Measurements from ENCODE around the gene NOTCH1. TPM values are rescaled to one million over a fixed set of nuclear protein-coding genes. Genes with fewer than 3 reads are reported as not detected.

The NOTCH1 gene
- total RNA-seq, 2 donors from 2014 or later: 49.3 to 99.4 TPM

DNA sequence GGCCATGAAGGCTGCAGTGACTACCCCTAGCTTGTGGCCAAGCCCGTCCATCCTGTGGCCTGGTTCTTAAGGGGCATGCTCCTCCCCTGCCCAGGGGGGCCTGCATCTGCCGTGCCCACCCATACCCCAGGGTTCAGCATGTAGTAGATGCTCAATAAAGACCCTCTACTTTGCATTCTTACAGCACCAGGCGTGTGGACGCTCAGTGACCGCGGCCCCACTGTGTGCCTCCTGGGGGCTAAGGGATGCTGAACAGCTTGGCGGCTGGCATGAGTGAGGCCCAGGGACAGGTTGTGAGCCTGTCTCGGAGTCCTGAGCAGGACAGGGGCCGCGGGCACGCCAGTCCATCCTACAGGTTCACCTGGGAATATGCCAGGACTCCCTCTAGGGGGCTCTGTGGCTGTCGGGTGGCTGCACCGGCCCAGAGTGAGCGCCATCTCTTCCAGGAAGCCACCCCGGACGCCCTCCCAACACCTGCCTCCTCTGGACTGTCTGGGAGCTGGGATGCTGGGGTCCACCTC, 9.1 kb downstream of the NOTCH1 start:
- no peak overlapping the region for H3K27ac ChIP-seq
- no peaks in the 10 kb centered on the region for H3K36me3 ChIP-seq
- no peak overlapping the region for H3K4me3 ChIP-seq
- H3K9ac ChIP-seq (ENCODE audit: low read depth in 2 of 2, low read length in 2 of 2): peak overlapping the region; percentile 19 to 20
- TF ChIP-seq, protein P1, sequence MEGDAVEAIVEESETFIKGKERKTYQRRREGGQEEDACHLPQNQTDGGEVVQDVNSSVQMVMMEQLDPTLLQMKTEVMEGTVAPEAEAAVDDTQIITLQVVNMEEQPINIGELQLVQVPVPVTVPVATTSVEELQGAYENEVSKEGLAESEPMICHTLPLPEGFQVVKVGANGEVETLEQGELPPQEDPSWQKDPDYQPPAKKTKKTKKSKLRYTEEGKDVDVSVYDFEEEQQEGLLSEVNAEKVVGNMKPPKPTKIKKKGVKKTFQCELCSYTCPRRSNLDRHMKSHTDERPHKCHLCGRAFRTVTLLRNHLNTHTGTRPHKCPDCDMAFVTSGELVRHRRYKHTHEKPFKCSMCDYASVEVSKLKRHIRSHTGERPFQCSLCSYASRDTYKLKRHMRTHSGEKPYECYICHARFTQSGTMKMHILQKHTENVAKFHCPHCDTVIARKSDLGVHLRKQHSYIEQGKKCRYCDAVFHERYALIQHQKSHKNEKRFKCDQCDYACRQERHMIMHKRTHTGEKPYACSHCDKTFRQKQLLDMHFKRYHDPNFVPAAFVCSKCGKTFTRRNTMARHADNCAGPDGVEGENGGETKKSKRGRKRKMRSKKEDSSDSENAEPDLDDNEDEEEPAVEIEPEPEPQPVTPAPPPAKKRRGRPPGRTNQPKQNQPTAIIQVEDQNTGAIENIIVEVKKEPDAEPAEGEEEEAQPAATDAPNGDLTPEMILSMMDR (IDR thresholded peaks at IDR 0.05): no peak
- H3K27me3 ChIP-seq: no peaks in the 10 kb centered on the region
- H3K4me1 ChIP-seq: peaks cover 59% of the 10 kb centered on the region
- no peaks in the 10 kb centered on the region for H3K9me3 ChIP-seq
- intact Hi-C loops (cut with DNase I): no loop called here
- no peak for DNase-seq

DNA sequence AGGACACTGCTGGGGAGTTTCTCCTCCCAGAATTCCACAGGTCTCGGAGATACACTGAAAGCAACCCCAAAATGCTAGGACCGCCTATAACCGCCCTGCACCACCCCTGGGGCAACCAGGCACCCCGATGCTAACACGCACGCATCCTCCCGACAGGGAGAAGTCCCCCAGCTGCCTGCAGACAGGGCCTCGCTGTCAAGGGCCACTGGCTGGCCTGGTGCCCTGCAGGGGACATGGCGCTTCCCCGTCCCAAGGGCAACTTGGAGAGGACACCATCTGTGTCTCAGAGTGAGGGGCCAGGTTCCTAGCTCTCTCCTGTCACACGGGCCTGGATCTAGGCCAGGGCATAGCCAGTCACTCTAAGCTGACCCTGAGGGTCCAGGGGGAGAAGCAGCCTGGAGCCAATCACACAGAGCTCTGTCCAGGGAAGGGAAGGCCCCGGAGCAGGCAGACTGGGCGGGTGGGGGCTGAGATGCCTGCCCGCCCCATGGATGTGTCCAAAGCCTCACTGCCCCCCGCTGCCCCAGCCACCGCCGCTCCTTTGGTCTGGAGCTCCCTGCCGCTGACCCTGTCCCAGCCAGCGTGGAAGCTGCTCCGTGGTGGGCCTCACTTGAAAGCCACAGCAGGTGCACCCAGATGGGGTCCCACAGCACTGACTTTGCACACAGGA, 9.7 kb downstream of the NOTCH1 start:
- intact Hi-C loops (cut with DNase I): no loop called here
- peak overlapping the region; percentile 19 to 20 for H3K9ac ChIP-seq (ENCODE audit: low read depth in 2 of 2, low read length in 2 of 2)
- H3K27ac ChIP-seq: no peak overlapping the region
- TF ChIP-seq, protein P1 (IDR thresholded peaks at IDR 0.05): no peak
- H3K36me3 ChIP-seq: no peaks in the 10 kb centered on the region
- no peak for DNase-seq
- peaks cover 60% of the 10 kb centered on the region for H3K4me1 ChIP-seq
- H3K4me3 ChIP-seq: no peak overlapping the region
- H3K27me3 ChIP-seq: no peaks in the 10 kb centered on the region
- no peaks in the 10 kb centered on the region for H3K9me3 ChIP-seq

DNA sequence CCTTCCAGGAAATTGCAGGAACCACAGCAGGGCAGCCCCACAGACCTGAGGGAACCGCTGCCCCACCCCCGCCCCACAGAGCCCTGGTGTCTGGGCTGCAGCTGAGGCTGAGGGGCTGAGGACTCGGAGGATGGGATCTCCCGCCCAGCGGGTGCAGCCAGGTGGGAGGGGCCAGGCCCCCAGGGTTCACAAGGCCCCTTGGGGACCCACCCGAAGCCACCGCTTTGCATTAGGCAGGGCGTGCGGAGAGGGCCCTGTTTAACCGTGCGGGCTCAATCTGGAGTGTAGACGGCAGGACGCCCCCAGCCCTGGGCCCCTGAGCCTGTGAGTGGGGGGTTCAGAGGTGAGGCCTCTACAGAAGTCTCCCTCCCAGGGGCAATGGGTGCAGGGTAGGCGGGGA, 10.8 kb downstream of the NOTCH1 start:
- Histone ChIP-seq H3K9ac (ENCODE audit: low read depth in 2 of 2, low read length in 2 of 2) (no peak overlapping the region), H3K27ac (no peak overlapping the region), H3K4me1 (peaks cover 68% of the 10 kb centered on the region), H3K9me3 (no peaks in the 10 kb centered on the region), H3K27me3 (no peaks in the 10 kb centered on the region), H3K4me3 (no peak overlapping the region), H3K36me3 (no peaks in the 10 kb centered on the region)
- TF ChIP-seq, protein P1 (IDR thresholded peaks at IDR 0.05): no peak
- intact Hi-C loops (cut with DNase I): no loop called here
- no peak for DNase-seq

DNA sequence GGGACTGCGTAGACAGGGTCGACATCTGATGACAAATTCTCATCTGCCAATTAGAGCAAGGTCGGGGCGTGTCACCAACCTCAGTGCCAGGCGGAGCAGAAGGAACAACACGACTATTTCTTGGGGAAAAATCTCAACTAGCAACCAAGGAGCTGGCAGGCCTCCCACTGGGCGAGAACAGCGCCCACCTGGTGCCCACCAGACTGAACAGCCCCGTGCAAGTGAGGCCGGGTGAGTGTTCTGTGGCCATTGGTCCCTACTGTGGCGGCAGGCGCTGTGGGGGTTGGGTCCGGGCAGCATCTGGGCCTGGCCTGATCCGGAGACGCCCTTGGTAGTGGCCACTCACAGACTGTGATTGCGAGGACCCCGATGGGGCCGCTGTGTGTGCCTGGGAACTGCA, 11.5 kb downstream of the NOTCH1 start:
- intact Hi-C loops (cut with DNase I): no loop called here
- Histone ChIP-seq H3K36me3 (no peaks in the 10 kb centered on the region), H3K4me3 (no peak overlapping the region), H3K9me3 (no peaks in the 10 kb centered on the region), H3K27me3 (no peaks in the 10 kb centered on the region), H3K9ac (ENCODE audit: low read depth in 2 of 2, low read length in 2 of 2) (peak overlapping the region; percentile 44 to 81), H3K27ac (peak overlapping the region; percentile 65), H3K4me1 (peaks cover 65% of the 10 kb centered on the region)
- DNase-seq: no peak
- TF ChIP-seq, protein P1 (IDR thresholded peaks at IDR 0.05): no peak

DNA sequence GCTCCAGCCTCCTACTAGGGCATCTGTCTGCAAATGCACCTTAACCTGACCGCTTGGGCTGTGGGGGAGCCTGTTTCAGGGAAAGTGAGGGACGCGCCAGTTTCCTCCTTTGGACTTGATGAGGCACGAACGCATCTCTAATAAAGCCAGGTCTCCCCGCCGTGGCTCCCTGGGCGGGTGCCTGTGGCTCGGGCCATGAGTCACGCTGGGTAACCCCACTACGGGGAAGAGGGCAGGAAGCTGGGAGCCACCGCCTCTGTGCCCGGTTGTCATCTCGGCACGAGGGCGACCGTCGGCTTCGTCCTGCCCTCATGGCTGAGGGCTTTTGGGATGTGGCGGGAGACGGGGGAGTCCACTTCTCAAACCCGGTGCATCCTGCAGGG, 12.1 kb downstream of the NOTCH1 start:
- no peaks in the 10 kb centered on the region for H3K36me3 ChIP-seq
- intact Hi-C loops (cut with DNase I): no loop called here
- TF ChIP-seq, protein P1 (IDR thresholded peaks at IDR 0.05): no peak
- peak overlapping the region; percentile 65 for H3K27ac ChIP-seq
- H3K4me1 ChIP-seq: peaks cover 64% of the 10 kb centered on the region
- peak overlapping the region; percentile 62 to 81 for H3K9ac ChIP-seq (ENCODE audit: low read depth in 2 of 2, low read length in 2 of 2)
- H3K4me3 ChIP-seq: no peak overlapping the region
- H3K9me3 ChIP-seq: no peaks in the 10 kb centered on the region
- no peaks in the 10 kb centered on the region for H3K27me3 ChIP-seq
- DNase-seq: peak; percentile 74

Measured in colonic mucosa (tissue), 4 donors.